ENCODE results near the gene CALR3.

DNA sequence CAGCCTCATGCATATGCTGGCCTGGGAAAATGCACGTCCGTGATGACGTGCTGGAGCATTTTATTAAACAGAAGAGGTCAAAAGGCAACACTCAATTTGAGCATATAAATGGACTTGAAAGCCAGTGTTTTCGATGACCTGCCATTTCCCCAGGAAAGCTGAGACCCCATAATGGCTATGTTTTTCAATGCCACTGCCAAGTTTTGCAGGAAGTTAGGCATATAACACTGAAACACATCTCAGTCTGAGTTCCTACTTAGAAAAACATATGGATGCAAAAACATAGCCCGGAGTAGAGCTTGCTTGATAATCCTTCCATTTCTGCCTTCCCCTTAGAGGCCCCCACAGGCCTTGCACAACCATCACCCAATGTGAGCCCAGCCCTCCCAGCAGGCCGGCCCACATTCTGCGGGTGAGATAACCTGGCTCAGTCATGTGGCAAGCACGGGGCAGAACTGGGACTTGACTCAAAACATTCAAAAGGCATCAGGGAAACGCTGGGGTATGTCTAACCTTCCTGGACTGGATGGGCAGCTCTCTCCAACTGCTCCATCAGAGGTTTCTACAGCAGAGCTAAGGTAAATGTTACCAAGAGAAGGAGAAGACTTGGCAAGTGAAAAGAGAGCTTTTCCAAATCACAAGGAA, 49.1 kb downstream of the CALR3 start:
- TF ChIP-seq GATA2 (IDR thresholded peaks at IDR 0.05; ENCODE audit: low read depth, low read length), result no peak
- no peak for TF ChIP-seq GATA3 (IDR thresholded peaks at IDR 0.05; ENCODE audit: low read depth, low read length)

Data from SH-SY5Y (cell line).